RWPE2 (cell line): ENCODE measurements around the gene USP43.

ENCODE experiments used
- ATAC-seq: fragments of 200-7000 bp; cut with Tn5 transposase; 3 replicates; pipeline ENCODE4 v1.9.1; 2021; ENCODE audit warnings: low read depth
- DNase-seq: peaks from one replicate; pipeline ENCODE4 v3.0.0-alpha.2; 2020; ENCODE audit warnings: low spot score
- H3K27ac ChIP-seq: fragments of 450-650 bp; 2 replicates; pipeline ENCODE4 v1.5.1; 2017; ENCODE audit warnings: mild to moderate bottlenecking; ENCODE audit not compliant: poor library complexity, severe bottlenecking
- H3K27me3 ChIP-seq: fragments of 250-450 bp; sonication (Bioruptor Pico); 2 replicates; pipeline ENCODE4 v1.5.1; 2021; ENCODE audit warnings: mild to moderate bottlenecking, moderate library complexity; ENCODE audit not compliant: insufficient read depth, poor library complexity, severe bottlenecking
- H3K36me3 ChIP-seq: fragments of 250-450 bp; sonication (Bioruptor Pico); 2 replicates; pipeline ENCODE4 v1.5.1; 2020; ENCODE audit warnings: low read depth, mild to moderate bottlenecking, moderate library complexity
- H3K4me1 ChIP-seq: fragments of 250-450 bp; sonication (Bioruptor Pico); 2 replicates; pipeline ENCODE4 v1.5.1; 2021; ENCODE audit warnings: mild to moderate bottlenecking, moderate library complexity; ENCODE audit not compliant: insufficient read depth, poor library complexity, severe bottlenecking
- H3K4me3 ChIP-seq: fragments of 250-450 bp; sonication (Bioruptor Pico); 2 replicates; pipeline ENCODE4 v1.5.1; 2021; ENCODE audit warnings: mild to moderate bottlenecking, moderate library complexity; ENCODE audit not compliant: severe bottlenecking
- H3K9me3 ChIP-seq: fragments of 250-450 bp; sonication (Bioruptor Pico); 2 replicates; pipeline ENCODE4 v1.5.1; 2021; ENCODE audit warnings: mild to moderate bottlenecking, moderate library complexity; ENCODE audit not compliant: severe bottlenecking
- CTCF ChIP-seq: fragments of 450-650 bp; IDR thresholded peaks from one replicate; pipeline ENCODE4 v1.5.1; 2017; ENCODE audit warnings: mild to moderate bottlenecking, moderate library complexity; ENCODE audit not compliant: poor library complexity, severe bottlenecking

The USP43 gene

GRCh38 chr17:9693755-9694154 is 48.4 kb downstream of the USP43 start:
- ATAC-seq = no peak
- peaks cover 47% of the 10 kb centered on the region for H3K36me3 ChIP-seq
- TF ChIP-seq CTCF = no peak

GRCh38 chr17:9696279-9697044 is 51.1 kb downstream of the USP43 start:
- TF ChIP-seq CTCF = peak; percentile 11
- Histone ChIP-seq H3K27me3 (no peaks in the 10 kb centered on the region), H3K9me3 (no peaks in the 10 kb centered on the region), H3K4me3 (no peak overlapping the region), H3K36me3 (peaks cover 44% of the 10 kb centered on the region), H3K27ac (no peak overlapping the region), H3K4me1 (no peaks in the 10 kb centered on the region)
- ATAC-seq (no peak), DNase-seq (no peak)

More at GRCh38 chr17:9693755-9694154, 48.4 kb downstream of the USP43 start:
- Histone ChIP-seq H3K4me1 (no peaks in the 10 kb centered on the region), H3K27me3 (no peaks in the 10 kb centered on the region), H3K9me3 (no peaks in the 10 kb centered on the region), H3K4me3 (no peak overlapping the region), H3K27ac (no peak overlapping the region)
- DNase-seq = no peak

DNA sequence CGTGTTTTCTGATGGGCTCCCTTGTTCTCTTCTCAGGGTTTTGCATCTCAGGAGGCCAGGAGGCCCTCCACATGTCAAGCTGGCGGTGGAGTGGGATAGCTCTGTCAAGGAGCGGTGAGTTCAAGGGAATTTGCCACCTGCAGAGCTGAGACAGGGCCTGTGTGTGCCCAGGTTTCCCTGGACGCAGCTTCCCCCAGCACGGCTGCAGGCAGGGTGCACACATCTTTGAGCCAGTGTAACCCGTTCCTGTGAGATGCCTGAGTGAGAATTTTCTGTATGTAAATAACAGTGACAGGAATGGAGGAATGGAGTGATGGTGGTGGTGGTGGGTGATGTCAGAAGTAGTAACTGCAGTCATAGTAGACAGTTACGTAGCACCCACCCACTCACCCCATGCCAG is 54.8 kb downstream of the USP43 start:
- no peaks in the 10 kb centered on the region for H3K27me3 ChIP-seq
- H3K36me3 ChIP-seq = peaks cover 35% of the 10 kb centered on the region
- ATAC-seq (no peak), DNase-seq (no peak)
- no peak for TF ChIP-seq CTCF
- H3K4me1 ChIP-seq = no peaks in the 10 kb centered on the region
- H3K27ac ChIP-seq = no peak overlapping the region
- H3K9me3 ChIP-seq = no peaks in the 10 kb centered on the region
- no peak overlapping the region for H3K4me3 ChIP-seq

DNA sequence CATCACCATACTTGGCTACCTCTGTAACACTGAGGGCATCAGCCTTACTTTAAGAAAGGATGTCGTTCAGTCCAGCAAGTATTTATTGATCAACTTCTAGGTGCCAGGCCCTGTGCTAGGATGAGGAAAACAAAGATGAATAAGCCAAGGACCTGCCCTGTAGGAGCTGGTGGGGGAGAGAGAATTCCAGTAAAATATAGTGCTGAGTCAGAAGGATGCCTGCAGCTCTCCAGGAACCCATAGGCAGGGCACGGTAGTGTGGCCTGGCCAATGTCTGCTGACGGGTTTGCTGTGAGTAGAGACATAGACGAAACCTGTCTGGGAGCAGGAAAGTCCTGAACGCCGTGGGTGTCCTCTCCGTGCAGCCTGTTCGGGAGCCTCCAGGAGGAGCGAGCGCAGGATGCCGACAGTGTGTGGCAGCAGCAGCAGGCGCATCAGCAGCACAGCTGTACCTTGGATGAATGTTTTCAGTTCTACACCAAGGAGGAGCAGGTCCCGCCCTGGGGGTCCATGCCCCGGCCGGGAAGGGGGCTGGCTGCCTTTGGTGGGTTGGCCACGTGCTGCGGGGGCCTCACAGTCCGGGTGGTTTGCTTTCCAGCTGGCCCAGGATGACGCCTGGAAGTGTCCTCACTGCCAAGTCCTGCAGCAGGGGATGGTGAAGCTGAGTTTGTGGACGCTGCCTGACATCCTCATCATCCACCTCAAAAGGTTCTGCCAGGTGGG is 55.6 kb downstream of the USP43 start:
- H3K27ac ChIP-seq = no peak overlapping the region
- TF ChIP-seq CTCF = no peak

GRCh38 chr17:9702482-9702881 is 57.2 kb downstream of the USP43 start:
- Histone ChIP-seq H3K9me3 (no peaks in the 10 kb centered on the region), H3K4me1 (no peaks in the 10 kb centered on the region), H3K36me3 (peaks cover 30% of the 10 kb centered on the region), H3K27me3 (no peaks in the 10 kb centered on the region), H3K4me3 (no peak overlapping the region), H3K27ac (no peak overlapping the region)
- no peak for ATAC-seq
- no peak for DNase-seq
- no peak for TF ChIP-seq CTCF

More for the DNA sequence above, 55.6 kb downstream of the USP43 start:
- DNase-seq = no peak
- Histone ChIP-seq H3K36me3 (peaks cover 29% of the 10 kb centered on the region), H3K9me3 (no peaks in the 10 kb centered on the region), H3K4me1 (no peaks in the 10 kb centered on the region), H3K4me3 (no peak overlapping the region), H3K27me3 (no peaks in the 10 kb centered on the region)
- no peak for ATAC-seq
